ENCODE data around the gene DOCK2. TPM values are rescaled to one million over a fixed set of nuclear protein-coding genes. Genes with fewer than 3 reads are reported as not detected.

Gene DOCK2
- total and polyA plus RNA-seq, 2 of the 8 experiments (the other 6 are each of a cell fraction or from before 2014, with no cell fraction given) = 3.9 to 5.7 TPM

- no peaks in the 10 kb centered on the region for H3K79me1 ChIP-seq (ENCODE audit: low read depth, low read length)
- H3K27me3 ChIP-seq (replicated peaks in 1 of 4; ENCODE audit: control insufficient read depth in 3 of 4, extremely low read depth in 1 of 4, insufficient read depth in 3 of 4, low read length in 3 of 4) = no peaks in the 10 kb centered on the region
- H3K23ac ChIP-seq (ENCODE audit: insufficient read length) = no peak overlapping the region
- H3K4me2 ChIP-seq (ENCODE audit: insufficient read depth in 1 of 2, low read depth in 2 of 2, low read length in 2 of 2) = no peak overlapping the region
- H3K9me3 ChIP-seq (ENCODE audit: insufficient read depth in 2 of 2, low read depth in 1 of 2, low read length in 1 of 2) = no peaks in the 10 kb centered on the region; a peak in 1 of 4 replicates
- H3K9ac ChIP-seq (replicated peaks in 1 of 4; ENCODE audit: extremely low read depth in 1 of 4, low read depth in 3 of 4, low read length in 3 of 4) = no peak overlapping the region
- no peaks in the 10 kb centered on the region for H3K36me3 ChIP-seq (ENCODE audit: control insufficient read depth in 2 of 4, insufficient read depth in 4 of 4, low read length in 3 of 4)
- no peaks in the 10 kb centered on the region for H3K4me1 ChIP-seq (replicated peaks in 1 of 4; ENCODE audit: control insufficient read depth in 3 of 4, insufficient read depth in 4 of 4, low read length in 3 of 4)
- FAIRE-seq (no peak), DNase-seq (ENCODE audit: low read depth in 1 of 2, low spot score in 2 of 2) (no peak)
- H3K23me2 ChIP-seq (ENCODE audit: low read depth, low read length) = no peaks in the 10 kb centered on the region; the same call in 1 of the 2 replicates
- no peak overlapping the region for H3K4me3 ChIP-seq (ENCODE audit: extremely low read depth in 1 of 4, insufficient read depth in 2 of 4, low read depth in 3 of 4, low read length in 4 of 4)
- no peak overlapping the region for H2BK20ac ChIP-seq (ENCODE audit: low read length)
- no peak overlapping the region for H4K5ac ChIP-seq (ENCODE audit: insufficient read length, low read depth, low read length)
- no peaks in the 10 kb centered on the region for H3K79me2 ChIP-seq (ENCODE audit: control insufficient read depth in 1 of 2, insufficient read depth in 2 of 2, low read length in 2 of 2)
- no peak overlapping the region for H2BK15ac ChIP-seq (ENCODE audit: low read length)
- H3K4ac ChIP-seq (replicated peaks; ENCODE audit: insufficient read length, low read depth, low read length) = no peak overlapping the region
- no peak overlapping the region for H2BK12ac ChIP-seq (ENCODE audit: low read depth, low read length)
- ChIA-PET POLR2A (ENCODE audit: partially characterized antibody) (no interaction called here), CTCF (ENCODE audit: partially characterized antibody) (interaction anchor here (1.0 to 6.5 kb wide), 4 partner anchors 14 to 279 kb away, joined by 3 to 40 read pairs (median 4); partner anchors contain the start of gene INSYN2B)
- no peak overlapping the region for H2AK5ac ChIP-seq (ENCODE audit: low read depth, low read length)
- H3K56ac ChIP-seq (replicated peaks; ENCODE audit: insufficient read length, low read depth, low read length) = no peak overlapping the region
- H2BK5ac ChIP-seq (ENCODE audit: low read depth, low read length) = no peak overlapping the region
- no peak overlapping the region for H3K14ac ChIP-seq (ENCODE audit: insufficient read length)
- H4K8ac ChIP-seq (ENCODE audit: extremely low read depth, insufficient read depth, low read length) = no peak overlapping the region
- 89% methylated on average over 5 of the region's 5 CpGs; no CpG with 5 or more reads in 1 of the 2 experiments for WGBS, 2 experiments (ENCODE audit: extremely low coverage in 1 of 2, insufficient coverage in 1 of 2, insufficient read length in 1 of 2, insufficient replicate concordance in 2 of 2, low coverage in 1 of 2, low lambda C conversion rate in 2 of 2, missing lambda C conversion rate in 1 of 2)
- no peak overlapping the region for H2BK120ac ChIP-seq (replicated peaks; ENCODE audit: low read depth, low read length)
- no peaks in the 10 kb centered on the region for H4K20me1 ChIP-seq (replicated peaks in 1 of 2; ENCODE audit: control insufficient read depth in 1 of 2, insufficient read depth in 2 of 2, low read length in 2 of 2)
- H4K91ac ChIP-seq (replicated peaks; ENCODE audit: insufficient read length, low read length) = no peak overlapping the region
- H2AFZ ChIP-seq (ENCODE audit: low read length) = no peak overlapping the region
- no peak overlapping the region for H3K18ac ChIP-seq (ENCODE audit: extremely low read depth, low read length)
- no peak overlapping the region for H3K27ac ChIP-seq (ENCODE audit: low read depth, low read length)
- TF ChIP-seq RBBP5 (IDR thresholded peaks at IDR 0.05; ENCODE audit: borderline replicate concordance, low read depth, low read length) (no peak), USF2 (IDR thresholded peaks at IDR 0.05; ENCODE audit: low read length) (no peak), SP2 (IDR thresholded peaks at IDR 0.05; ENCODE audit: low read length) (no peak), MAFK (IDR thresholded peaks at IDR 0.05; ENCODE audit: low read depth, low read length) (no peak), ASH2L (IDR thresholded peaks at IDR 0.05; ENCODE audit: low read length) (no peak), SIX5 (IDR thresholded peaks at IDR 0.05; ENCODE audit: low read depth, low read length) (no peak), POLR2AphosphoS5 (IDR thresholded peaks at IDR 0.05; ENCODE audit: low read depth, low read length) (no peak)
- TF ChIP-seq, protein P1, sequence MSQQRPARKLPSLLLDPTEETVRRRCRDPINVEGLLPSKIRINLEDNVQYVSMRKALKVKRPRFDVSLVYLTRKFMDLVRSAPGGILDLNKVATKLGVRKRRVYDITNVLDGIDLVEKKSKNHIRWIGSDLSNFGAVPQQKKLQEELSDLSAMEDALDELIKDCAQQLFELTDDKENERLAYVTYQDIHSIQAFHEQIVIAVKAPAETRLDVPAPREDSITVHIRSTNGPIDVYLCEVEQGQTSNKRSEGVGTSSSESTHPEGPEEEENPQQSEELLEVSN (IDR thresholded peaks at IDR 0.05) = no peak
- TF ChIP-seq, protein P2, sequence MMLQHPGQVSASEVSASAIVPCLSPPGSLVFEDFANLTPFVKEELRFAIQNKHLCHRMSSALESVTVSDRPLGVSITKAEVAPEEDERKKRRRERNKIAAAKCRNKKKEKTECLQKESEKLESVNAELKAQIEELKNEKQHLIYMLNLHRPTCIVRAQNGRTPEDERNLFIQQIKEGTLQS (IDR thresholded peaks at IDR 0.05; ENCODE audit: insufficient read depth, low read depth, low read length) = no peak
Measured at GRCh38 chr5:169700611-169701010, 63.5 kb downstream of the DOCK2 start.
